Erythroblast (primary cell): ENCODE results near the gene SLC5A5.

Experiments
- GATA1 ChIP-seq: IDR thresholded peaks from 2 replicates; pipeline ENCODE4 v1.6.1; 2011; ENCODE audit warnings: low read depth, mild to moderate bottlenecking, control low read depth, low read length, moderate library complexity
- POLR2A ChIP-seq: IDR thresholded peaks from 2 replicates; pipeline ENCODE4 v1.6.1; 2011; ENCODE audit warnings: mild to moderate bottlenecking, low read length

DNA sequence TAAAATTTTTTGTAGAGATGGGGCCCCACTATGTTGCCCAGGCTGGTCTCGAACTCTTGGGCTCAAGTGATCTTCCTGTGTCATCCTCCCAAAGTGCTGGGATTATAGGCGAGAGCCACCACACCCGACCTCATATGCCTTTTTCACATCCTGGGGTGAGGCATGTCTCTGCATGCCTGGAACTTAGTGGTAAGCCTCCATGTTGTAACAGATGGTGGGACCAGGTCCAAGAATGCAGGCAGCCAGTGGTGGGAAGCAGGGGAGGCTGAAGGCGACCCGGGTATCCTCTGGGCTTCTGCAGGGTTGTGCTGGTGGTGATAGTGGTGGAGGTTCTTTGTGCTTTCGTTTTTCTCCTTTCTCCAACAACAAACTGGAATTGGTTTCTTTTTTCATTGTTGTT is 31.0 kb downstream of the SLC5A5 start:
- TF ChIP-seq POLR2A (no peak), GATA1 (no peak)
